Stimulated activated CD8-positive, alpha-beta memory T cell treated with anti-CD3 and anti-CD28 coated beads, Interleukin-12 subunit alpha, Interleukin-12 subunit beta, amount 100 ng/mL, for 1 hour (primary cell): ENCODE measurements around the gene PIR.
A peak's percentile ranks its signal among the peaks of the same experiment; 100 is the strongest.

Source experiments
- DNase-seq: peaks from one replicate; pipeline ENCODE4 v3.0.0-alpha.2; 2020; ENCODE audit warnings: low read depth

Gene PIR

GRCh38 chrX:15493118-15493962 lies at the start of gene PIR:
Gene PIR (minus strand): TSS chrX:15493333. CDS start chrX:15491257, 2,076 bp downstream.
- DNase-seq: peak; percentile 11

GRCh38 chrX:15530318-15530717 lies 37.2 kb upstream of the PIR start:
- no peak for DNase-seq

GRCh38 chrX:15529165-15529564 lies 36.0 kb upstream of the PIR start:
- DNase-seq: no peak

- DNase-seq: no peak
Measured at GRCh38 chrX:15525664-15526416, 32.7 kb upstream of the PIR start.

GRCh38 chrX:15524417-15524816 lies 31.3 kb upstream of the PIR start:
- no peak for DNase-seq

- no peak for DNase-seq
Measured at GRCh38 chrX:15523088-15523487, 30.0 kb upstream of the PIR start.

- DNase-seq: no peak
Measured at GRCh38 chrX:15522464-15522863, 29.3 kb upstream of the PIR start.

GRCh38 chrX:15515931-15516330 lies 22.8 kb upstream of the PIR start:
- no peak for DNase-seq

- no peak for DNase-seq
Measured at GRCh38 chrX:15514279-15514678, 21.1 kb upstream of the PIR start.

- no peak for DNase-seq
Measured at GRCh38 chrX:15512401-15512965, 19.4 kb upstream of the PIR start.

GRCh38 chrX:15511563-15511962 lies 18.4 kb upstream of the PIR start:
- no peak for DNase-seq

- no peak for DNase-seq
Measured at GRCh38 chrX:15509845-15510244, 16.7 kb upstream of the PIR start.

- DNase-seq: no peak
Measured at GRCh38 chrX:15507005-15507404, 13.9 kb upstream of the PIR start.

GRCh38 chrX:15505101-15505500 lies 12.0 kb upstream of the PIR start:
- no peak for DNase-seq

- no peak for DNase-seq
Measured at GRCh38 chrX:15504661-15505060, 11.5 kb upstream of the PIR start.

- DNase-seq: no peak
Measured at GRCh38 chrX:15501506-15501905, 8.4 kb upstream of the PIR start.

GRCh38 chrX:15500497-15500966 lies 7.4 kb upstream of the PIR start, which contains the start of gene BMX:
Gene BMX (plus strand): TSS chrX:15500807. CDS start chrX:15508354, 7,547 bp downstream.
- DNase-seq: no peak

- DNase-seq: no peak
Measured at GRCh38 chrX:15499976-15500375, 6.8 kb upstream of the PIR start.

- no peak for DNase-seq
Measured at GRCh38 chrX:15498741-15499140, 5.6 kb upstream of the PIR start.

- peak; percentile 24 for DNase-seq
Measured at GRCh38 chrX:15497865-15498264, 4.7 kb upstream of the PIR start.

GRCh38 chrX:15496824-15497223 lies 3.7 kb upstream of the PIR start:
- no peak for DNase-seq

- DNase-seq: no peak
Measured at GRCh38 chrX:15495801-15496200, 2.7 kb upstream of the PIR start.

GRCh38 chrX:15492469-15492868 lies 664 bp downstream of the PIR start:
- DNase-seq: no peak
